IMR-90 (cell line): ENCODE measurements around the gene CD79A. TPM values are rescaled to one million over a fixed set of nuclear protein-coding genes. Genes with fewer than 3 reads are reported as not detected.

Experiments
- ATAC-seq: fragments of 200-7000 bp; cut with Tn5 transposase; 2 replicates; pipeline ENCODE4 v1.9.1; 2020; ENCODE audit warnings: low read depth, mild to moderate bottlenecking, moderate library complexity
- BruUV-seq: library from RNA; stranded (reverse); fragments of 400-500 nt; replicated peaks from 2 replicates; lab custom pipeline; 2021; lab: Mats Ljungman, UMichigan
- CTCF ChIA-PET: fragments of 300-600 bp; formaldehyde crosslinking; extraction: SDS; loops from one replicate; lab custom pipeline; 2021; ENCODE audit warnings: antibody characterized with exemption; lab: Yijun Ruan, JAX
- POLR2A ChIA-PET: fragments of 300-600 bp; sonication (Branson Sonifier 250); formaldehyde crosslinking; loops from one replicate; lab custom pipeline; 2022; ENCODE audit warnings: antibody characterized with exemption; ENCODE audit not compliant: unreplicated experiment; lab: Charles Lee
- DNase-seq: peaks from one replicate; pipeline ENCODE4 v3.0.0; 2013
- H2AFZ ChIP-seq: replicated peaks from 2 replicates; pipeline ENCODE3; 2013; ENCODE audit warnings: low read length, mild to moderate bottlenecking; ENCODE audit not compliant: poor library complexity
- H2AK5ac ChIP-seq: 2 replicates; pipeline ENCODE4 v1.6.1; 2013; ENCODE audit warnings: low read depth, low read length, inconsistent platforms
- H2AK9ac ChIP-seq: replicated peaks from 2 replicates; pipeline ENCODE3; 2013; ENCODE audit warnings: mild to moderate bottlenecking, low read depth, low read length, moderate library complexity; ENCODE audit not compliant: poor library complexity
- H2BK120ac ChIP-seq: 2 replicates; pipeline ENCODE4 v1.6.1; 2013; ENCODE audit warnings: low read depth, low read length, inconsistent platforms
- H2BK15ac ChIP-seq: 3 replicates; pipeline ENCODE4 v1.6.1; 2013; ENCODE audit warnings: low read depth, low read length, inconsistent platforms
- H2BK20ac ChIP-seq: 2 replicates; pipeline ENCODE4 v1.6.1; 2013; ENCODE audit warnings: low read depth, mild to moderate bottlenecking, inconsistent platforms, low read length, moderate library complexity
- H2BK5ac ChIP-seq: 2 replicates; pipeline ENCODE4 v1.6.1; 2013; ENCODE audit warnings: mild to moderate bottlenecking, low read depth, low read length, inconsistent platforms; ENCODE audit not compliant: poor library complexity, severe bottlenecking
- H3K14ac ChIP-seq: replicated peaks from 2 replicates; pipeline ENCODE4 v1.6.1; 2013; ENCODE audit warnings: low read depth, low read length, inconsistent platforms
- H3K18ac ChIP-seq: 2 replicates; pipeline ENCODE4 v1.6.1; 2013; ENCODE audit warnings: low read depth, low read length, control low read depth
- H3K23ac ChIP-seq: 2 replicates; pipeline ENCODE4 v1.6.1; 2013; ENCODE audit warnings: low read depth, low read length, inconsistent platforms
- H3K27ac ChIP-seq: 2 replicates; pipeline ENCODE4 v1.5.1; 2013; ENCODE audit warnings: mild to moderate bottlenecking, control low read depth, low read length; ENCODE audit not compliant: insufficient read depth
- H3K27me3 ChIP-seq: 2 replicates; pipeline ENCODE4 v1.6.1; 2013; ENCODE audit warnings: low read length; ENCODE audit not compliant: control insufficient read depth, insufficient read depth
- H3K36me3 ChIP-seq: 2 replicates; pipeline ENCODE4 v1.6.1; 2013; ENCODE audit warnings: low read length, mixed read lengths; ENCODE audit not compliant: control insufficient read depth, insufficient read depth
- H3K4ac ChIP-seq: 2 replicates; pipeline ENCODE4 v1.6.1; 2013; ENCODE audit warnings: low read depth, low read length, inconsistent platforms
- H3K4me1 ChIP-seq: 2 replicates; pipeline ENCODE4 v1.6.1; 2013; ENCODE audit warnings: low read length, mixed read lengths; ENCODE audit not compliant: control insufficient read depth, insufficient read depth
- H3K4me2 ChIP-seq: 2 replicates; pipeline ENCODE4 v1.6.1; 2013; ENCODE audit warnings: low read depth, mild to moderate bottlenecking, control low read depth, low read length, moderate library complexity
- H3K4me3 ChIP-seq: 2 replicates; pipeline ENCODE4 v1.5.1; 2013; ENCODE audit warnings: low read depth, mild to moderate bottlenecking, control low read depth, low read length, moderate library complexity; ENCODE audit not compliant: insufficient read depth
- H3K56ac ChIP-seq: 2 replicates; pipeline ENCODE4 v1.6.1; 2013; ENCODE audit warnings: low read length, inconsistent platforms; ENCODE audit not compliant: insufficient read depth; ENCODE audit errors: extremely low read depth
- H3K79me1 ChIP-seq, 2 experiments: 2 replicates each; pipeline ENCODE4 v1.6.1; 2013; ENCODE audit warnings: low read length in 2 of 2, inconsistent platforms in 1 of 2, low read depth in 1 of 2
- H3K9ac ChIP-seq: 2 replicates; pipeline ENCODE4 v1.6.1; 2013; ENCODE audit warnings: low read depth, low read length, control low read depth
- H3K9me1 ChIP-seq: 2 replicates; pipeline ENCODE4 v1.6.1; 2013; ENCODE audit warnings: low read length, inconsistent platforms; ENCODE audit not compliant: insufficient read depth
- H3K9me3 ChIP-seq: 2 replicates; pipeline ENCODE4 v1.6.1; 2013; ENCODE audit warnings: low read length; ENCODE audit not compliant: control insufficient read depth, insufficient read depth
- H4K20me1 ChIP-seq: 2 replicates; pipeline ENCODE4 v1.6.1; 2013; ENCODE audit warnings: low read length, inconsistent platforms; ENCODE audit not compliant: insufficient read depth
- H4K5ac ChIP-seq: 2 replicates; pipeline ENCODE4 v1.6.1; 2013; ENCODE audit warnings: mild to moderate bottlenecking, low read depth, low read length, control low read depth
- H4K8ac ChIP-seq, 2 experiments: 2 replicates each; pipeline ENCODE4 v1.6.1; 2013; ENCODE audit warnings: low read depth in 2 of 2, low read length in 2 of 2, control low read depth in 1 of 2, inconsistent platforms in 1 of 2
- H4K91ac ChIP-seq: 2 replicates; pipeline ENCODE4 v1.6.1; 2013; ENCODE audit warnings: low read depth, low read length, inconsistent platforms; ENCODE audit not compliant: insufficient read depth
- BHLHE40 ChIP-seq: fragments of 150-350 bp; IDR thresholded peaks from 2 replicates; pipeline ENCODE4 v1.6.1; 2016; ENCODE audit warnings: mild to moderate bottlenecking, low read depth, low read length
- CEBPB ChIP-seq: IDR thresholded peaks from 2 replicates; pipeline ENCODE4 v1.6.1; 2012; ENCODE audit warnings: low read depth, low read length, improper control_type of control experiment
- CHD1 ChIP-seq: IDR thresholded peaks from 2 replicates; pipeline ENCODE4 v1.6.1; 2012; ENCODE audit warnings: low read depth, low read length, improper control_type of control experiment
- FOS ChIP-seq: fragments of 150-350 bp; IDR thresholded peaks from 2 replicates; pipeline ENCODE4 v1.6.1; 2016; ENCODE audit warnings: low read depth, low read length
- MAFK ChIP-seq: IDR thresholded peaks from 2 replicates; pipeline ENCODE4 v1.6.1; 2012; ENCODE audit warnings: low read depth, low read length, improper control_type of control experiment
- MAZ ChIP-seq: IDR thresholded peaks from 2 replicates; pipeline ENCODE4 v1.6.1; 2012; ENCODE audit warnings: low read depth, mild to moderate bottlenecking, low read length, improper control_type of control experiment, moderate library complexity, borderline replicate concordance
- MXI1 ChIP-seq: IDR thresholded peaks from 2 replicates; pipeline ENCODE4 v1.6.1; 2012; ENCODE audit warnings: low read depth, mild to moderate bottlenecking, low read length, moderate library complexity, borderline replicate concordance
- NFE2L2 ChIP-seq: fragments of 150-350 bp; IDR thresholded peaks from 2 replicates; pipeline ENCODE4 v1.6.1; 2016; ENCODE audit warnings: low read depth, mild to moderate bottlenecking, low read length
- POLR2A ChIP-seq: IDR thresholded peaks from 2 replicates; pipeline ENCODE4 v1.6.1; 2012; ENCODE audit warnings: mild to moderate bottlenecking, low read depth, low read length
- RAD21 ChIP-seq: IDR thresholded peaks from 2 replicates; pipeline ENCODE4 v1.6.1; 2012; ENCODE audit warnings: low read length, improper control_type of control experiment
- RCOR1 ChIP-seq: IDR thresholded peaks from 2 replicates; pipeline ENCODE4 v1.6.1; 2012; ENCODE audit warnings: mild to moderate bottlenecking, low read length, improper control_type of control experiment; ENCODE audit not compliant: insufficient replicate concordance
- RFX5 ChIP-seq: IDR thresholded peaks from 2 replicates; pipeline ENCODE4 v1.8.0; 2012; ENCODE audit warnings: low read depth, mild to moderate bottlenecking, low read length, moderate library complexity
- SMC3 ChIP-seq: fragments of 150-350 bp; IDR thresholded peaks from 2 replicates; pipeline ENCODE4 v1.6.1; 2016; ENCODE audit warnings: low read depth, mild to moderate bottlenecking, antibody characterized with exemption, low read length, moderate library complexity
- WGBS, 2 experiments: methylation state at CpG; one replicate each; pipeline versions ENCODE4 v1.1.5 to v1.1.7; 2013; ENCODE audit warnings: missing lambda C conversion rate in 2 of 2; ENCODE audit not compliant: insufficient read length in 1 of 2; ENCODE audit errors: extremely low coverage in 2 of 2; 5-methylcytosine and 5-hydroxymethylcytosine counted together
- dilution Hi-C: fragments of 300-500 bp; cut with HindIII; formaldehyde crosslinking; loops from one replicate; pipeline ENCODE4 v1.14.3; 2018; ENCODE audit warnings: low sequenced_read_pairs; ENCODE audit not compliant: unreplicated experiment
- in situ Hi-C: fragments of 300-500 bp; cut with MboI; formaldehyde crosslinking; loops from 3 replicates; pipeline ENCODE4 v1.14.3; 2019; ENCODE audit warnings: low sequenced_read_pairs, inconsistent platforms, mixed read lengths
- intact Hi-C: fragments of 100-400 bp; cut with micrococcal nuclease; formaldehyde crosslinking; loops from 2 replicates; pipeline ENCODE4 v1.10.0; 2022
- polyA plus RNA-seq, 3 experiments: library from polyadenylated mRNA; depleted of rRNA; stranded (reverse); fragments of >200 nt; gene quantifications; 2 replicates each; pipeline ENCODE4 v1.2.3, GENCODE V29; 2012; ENCODE audit warnings: low replicate concordance in 1 of 3
- total RNA-seq: library from RNA; depleted of rRNA; stranded (reverse); fragments of >200 nt; gene quantifications from 2 replicates; pipeline ENCODE4 v1.2.3, GENCODE V29; 2012
- TF ChIP-seq, protein P1 (sequence below): fragments of 150-350 bp; IDR thresholded peaks from 2 replicates; pipeline ENCODE4 v1.6.1; 2016; ENCODE audit warnings: low read depth, mild to moderate bottlenecking, low read length, moderate library complexity, borderline replicate concordance
- TF ChIP-seq, protein P2 (sequence below): conservative IDR thresholded peaks from 2 replicates; pipeline ENCODE4 v1.5.1; 2012; ENCODE audit warnings: mild to moderate bottlenecking, low read depth, low read length, improper control_type of control experiment
- TF ChIP-seq, protein P3 (sequence below): fragments of 150-350 bp; IDR thresholded peaks from 2 replicates; pipeline ENCODE4 v1.6.1; 2017; ENCODE audit warnings: mild to moderate bottlenecking, antibody characterized with exemption, low read length, low read depth

Gene CD79A
- total and polyA plus RNA-seq, 2 of the 4 experiments (the other 2 are of a cell fraction) = 0.19 TPM; not detected in 1

DNA sequence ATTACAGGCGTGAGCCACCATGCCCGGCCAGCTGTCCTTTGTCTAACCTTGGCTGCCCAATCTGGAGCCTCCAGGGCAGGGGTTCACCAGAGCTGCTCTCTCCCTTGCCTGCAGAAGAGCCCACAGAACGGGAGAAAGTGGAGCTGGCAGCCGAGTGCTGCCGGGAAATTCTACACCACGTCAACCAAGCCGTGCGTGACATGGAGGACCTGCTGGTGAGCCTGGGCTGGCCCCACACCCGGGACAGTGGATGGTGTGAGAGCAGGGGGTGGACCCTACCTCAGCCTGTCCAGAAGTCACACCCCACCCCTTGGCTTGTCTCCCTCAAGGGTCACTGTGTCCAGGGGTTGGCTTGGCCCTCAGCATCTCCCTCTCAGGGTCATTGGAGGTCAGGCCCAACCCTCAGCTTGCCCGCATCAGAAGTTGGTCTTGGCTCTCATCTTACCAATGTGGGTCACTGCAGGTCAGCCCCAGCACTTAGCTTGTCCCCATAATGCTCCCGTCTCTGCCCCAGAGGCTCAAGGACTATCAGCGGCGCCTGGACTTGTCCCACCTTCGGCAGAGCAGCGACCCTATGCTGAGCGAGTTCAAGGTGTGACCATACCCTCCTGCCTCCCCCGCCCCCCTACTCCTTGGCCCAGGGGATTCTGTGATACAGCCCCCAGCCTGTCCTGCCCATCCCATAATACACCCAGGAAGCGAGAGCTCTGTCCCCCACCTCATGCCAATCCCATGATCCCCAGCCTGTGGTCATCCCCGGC is 26.3 kb downstream of the CD79A start:
- Histone ChIP-seq H3K9me3 (no peaks in the 10 kb centered on the region), H3K27ac (no peak overlapping the region), H3K27me3 (no peaks in the 10 kb centered on the region), H2AFZ (no peak overlapping the region), H4K8ac (no peak overlapping the region), H3K4me1 (no peaks in the 10 kb centered on the region), H4K91ac (no peak overlapping the region), H3K56ac (no peak overlapping the region), H2BK15ac (no peak overlapping the region), H2AK9ac (no peak overlapping the region), H3K9me1 (no peaks in the 10 kb centered on the region), H2BK120ac (no peak overlapping the region), H3K4me3 (no peak overlapping the region), H3K14ac (no peak overlapping the region), H2AK5ac (no peak overlapping the region), H3K18ac (no peak overlapping the region), H2BK20ac (no peak overlapping the region), H3K23ac (no peak overlapping the region), H3K36me3 (peaks cover 66% of the 10 kb centered on the region), H3K4me2 (no peak overlapping the region), H4K5ac (no peak overlapping the region), H3K79me1 (peaks cover 0 to 3% of the 10 kb centered on the region in 2 experiments; a peak in 1 of 4 replicates), H4K20me1 (peaks cover 4% of the 10 kb centered on the region; the same call in 1 of the 2 replicates), H3K9ac (no peak overlapping the region), H2BK5ac (no peak overlapping the region), H3K4ac (no peak overlapping the region)
- in situ Hi-C loops = no loop called here
- POLR2A ChIA-PET = no interaction called here
- TF ChIP-seq, protein P1, sequence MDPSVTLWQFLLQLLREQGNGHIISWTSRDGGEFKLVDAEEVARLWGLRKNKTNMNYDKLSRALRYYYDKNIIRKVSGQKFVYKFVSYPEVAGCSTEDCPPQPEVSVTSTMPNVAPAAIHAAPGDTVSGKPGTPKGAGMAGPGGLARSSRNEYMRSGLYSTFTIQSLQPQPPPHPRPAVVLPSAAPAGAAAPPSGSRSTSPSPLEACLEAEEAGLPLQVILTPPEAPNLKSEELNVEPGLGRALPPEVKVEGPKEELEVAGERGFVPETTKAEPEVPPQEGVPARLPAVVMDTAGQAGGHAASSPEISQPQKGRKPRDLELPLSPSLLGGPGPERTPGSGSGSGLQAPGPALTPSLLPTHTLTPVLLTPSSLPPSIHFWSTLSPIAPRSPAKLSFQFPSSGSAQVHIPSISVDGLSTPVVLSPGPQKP = no peak
- no peak for TF ChIP-seq FOS
- no peak for TF ChIP-seq RAD21
- no peak for TF ChIP-seq CEBPB
- no peak for TF ChIP-seq SMC3
- TF ChIP-seq MXI1 = no peak
- TF ChIP-seq MAZ = no peak
- TF ChIP-seq POLR2A = no peak
- TF ChIP-seq, protein P2, sequence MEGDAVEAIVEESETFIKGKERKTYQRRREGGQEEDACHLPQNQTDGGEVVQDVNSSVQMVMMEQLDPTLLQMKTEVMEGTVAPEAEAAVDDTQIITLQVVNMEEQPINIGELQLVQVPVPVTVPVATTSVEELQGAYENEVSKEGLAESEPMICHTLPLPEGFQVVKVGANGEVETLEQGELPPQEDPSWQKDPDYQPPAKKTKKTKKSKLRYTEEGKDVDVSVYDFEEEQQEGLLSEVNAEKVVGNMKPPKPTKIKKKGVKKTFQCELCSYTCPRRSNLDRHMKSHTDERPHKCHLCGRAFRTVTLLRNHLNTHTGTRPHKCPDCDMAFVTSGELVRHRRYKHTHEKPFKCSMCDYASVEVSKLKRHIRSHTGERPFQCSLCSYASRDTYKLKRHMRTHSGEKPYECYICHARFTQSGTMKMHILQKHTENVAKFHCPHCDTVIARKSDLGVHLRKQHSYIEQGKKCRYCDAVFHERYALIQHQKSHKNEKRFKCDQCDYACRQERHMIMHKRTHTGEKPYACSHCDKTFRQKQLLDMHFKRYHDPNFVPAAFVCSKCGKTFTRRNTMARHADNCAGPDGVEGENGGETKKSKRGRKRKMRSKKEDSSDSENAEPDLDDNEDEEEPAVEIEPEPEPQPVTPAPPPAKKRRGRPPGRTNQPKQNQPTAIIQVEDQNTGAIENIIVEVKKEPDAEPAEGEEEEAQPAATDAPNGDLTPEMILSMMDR = no peak
- no peak for TF ChIP-seq CHD1
- TF ChIP-seq, protein P3, sequence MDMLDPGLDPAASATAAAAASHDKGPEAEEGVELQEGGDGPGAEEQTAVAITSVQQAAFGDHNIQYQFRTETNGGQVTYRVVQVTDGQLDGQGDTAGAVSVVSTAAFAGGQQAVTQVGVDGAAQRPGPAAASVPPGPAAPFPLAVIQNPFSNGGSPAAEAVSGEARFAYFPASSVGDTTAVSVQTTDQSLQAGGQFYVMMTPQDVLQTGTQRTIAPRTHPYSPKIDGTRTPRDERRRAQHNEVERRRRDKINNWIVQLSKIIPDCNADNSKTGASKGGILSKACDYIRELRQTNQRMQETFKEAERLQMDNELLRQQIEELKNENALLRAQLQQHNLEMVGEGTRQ = no peak
- TF ChIP-seq NFE2L2 = no peak
- TF ChIP-seq RCOR1 = no peak
- no peak for TF ChIP-seq BHLHE40
- TF ChIP-seq MAFK = no peak
- TF ChIP-seq RFX5 = no peak
- dilution Hi-C loops = no loop called here
- no peak for ATAC-seq
- no peak for DNase-seq
- 85% methylated on average over 9 of the region's 19 CpGs; no CpG with 5 or more reads in 1 of the 2 experiments for WGBS, 2 experiments
- CTCF ChIA-PET = no interaction called here
- intact Hi-C loops = no loop called here
- BruUV-seq = no TSS peak
